NB4 (cell line): ENCODE measurements around the gene ZMYND8.
"Not testable (repeated sequence)": the region's sequence is repeated elsewhere in the genome, so short reads cannot be mapped to it uniquely, and the experiment has no call there.

Experiments
- DNase-seq: peaks from one replicate; pipeline ENCODE4 v3.0.0; 2010; ENCODE audit warnings: low read depth
- H3K4me3 ChIP-seq: one replicate; pipeline ENCODE4 v1.5.1; 2011; ENCODE audit warnings: mild to moderate bottlenecking, low read depth, low read length, moderate library complexity
- MYC ChIP-seq: IDR thresholded peaks from 2 replicates; pipeline ENCODE4 v1.6.1; 2011; ENCODE audit warnings: low read depth, low read length
- POLR2A ChIP-seq: IDR thresholded peaks from 2 replicates; pipeline ENCODE4 v1.6.1; 2011; ENCODE audit warnings: mild to moderate bottlenecking; ENCODE audit not compliant: insufficient read length; ENCODE audit errors: extremely low read depth
- TF ChIP-seq, protein P1 (sequence below): IDR thresholded peaks from one replicate; pipeline ENCODE4 v1.5.1; 2012; ENCODE audit warnings: low read depth, low read length
- TF ChIP-seq, protein P2 (sequence below): IDR thresholded peaks from 2 replicates; pipeline ENCODE4 v1.6.1; 2011; ENCODE audit warnings: low read depth, low read length

ZMYND8 gene

DNA sequence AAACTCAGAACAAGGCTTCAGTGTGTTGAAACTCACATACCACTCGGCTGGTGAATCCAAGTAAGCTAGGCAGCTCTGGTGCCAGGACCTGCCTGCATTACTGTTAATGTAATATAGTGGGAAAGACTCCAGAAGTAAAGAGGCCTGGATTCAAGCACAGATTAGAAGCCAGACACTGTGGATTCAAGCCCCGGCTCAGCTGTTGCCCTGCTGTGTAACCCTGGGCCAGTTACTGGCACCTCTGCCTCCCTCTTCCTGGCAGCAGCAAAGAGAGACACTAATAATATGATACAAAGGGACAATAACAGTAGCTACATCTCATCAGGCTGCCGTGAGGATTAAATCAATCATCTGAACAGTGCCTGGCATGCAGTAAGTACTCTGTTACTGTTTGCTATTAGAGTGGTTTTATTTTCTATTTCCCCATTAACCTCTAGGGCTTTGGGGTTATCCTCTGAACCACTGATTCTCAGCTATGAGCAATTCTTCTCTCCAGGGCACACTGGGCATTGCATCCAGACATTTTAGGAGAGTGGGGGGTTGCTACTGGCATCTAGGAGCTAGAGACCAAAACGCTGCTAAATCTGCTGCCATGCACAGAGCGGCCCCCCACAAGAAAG, 92.9 kb downstream of the ZMYND8 start:
- no peak for DNase-seq
- TF ChIP-seq POLR2A = no peak
- TF ChIP-seq MYC = no peak
- no peak overlapping the region for H3K4me3 ChIP-seq

DNA sequence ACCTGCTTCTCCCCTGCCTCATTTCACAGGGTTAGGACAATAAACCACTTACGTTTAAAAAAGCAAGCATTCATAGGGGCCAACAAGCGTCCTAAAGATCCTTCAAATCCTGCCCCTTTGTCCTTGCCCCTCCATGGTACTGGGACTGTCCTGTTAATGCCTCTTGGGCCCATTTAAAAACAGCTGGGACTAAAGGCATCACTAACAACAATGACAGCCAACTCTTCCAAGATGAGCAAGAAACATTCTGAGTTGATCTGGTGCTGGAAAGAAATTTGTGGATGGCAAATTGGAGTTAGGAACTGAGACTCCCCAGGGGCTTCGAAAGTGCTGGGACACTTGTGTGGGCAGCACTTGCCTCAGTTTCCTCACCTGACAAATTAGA, 93.4 kb downstream of the ZMYND8 start:
- no peak overlapping the region for H3K4me3 ChIP-seq
- TF ChIP-seq, protein P1, sequence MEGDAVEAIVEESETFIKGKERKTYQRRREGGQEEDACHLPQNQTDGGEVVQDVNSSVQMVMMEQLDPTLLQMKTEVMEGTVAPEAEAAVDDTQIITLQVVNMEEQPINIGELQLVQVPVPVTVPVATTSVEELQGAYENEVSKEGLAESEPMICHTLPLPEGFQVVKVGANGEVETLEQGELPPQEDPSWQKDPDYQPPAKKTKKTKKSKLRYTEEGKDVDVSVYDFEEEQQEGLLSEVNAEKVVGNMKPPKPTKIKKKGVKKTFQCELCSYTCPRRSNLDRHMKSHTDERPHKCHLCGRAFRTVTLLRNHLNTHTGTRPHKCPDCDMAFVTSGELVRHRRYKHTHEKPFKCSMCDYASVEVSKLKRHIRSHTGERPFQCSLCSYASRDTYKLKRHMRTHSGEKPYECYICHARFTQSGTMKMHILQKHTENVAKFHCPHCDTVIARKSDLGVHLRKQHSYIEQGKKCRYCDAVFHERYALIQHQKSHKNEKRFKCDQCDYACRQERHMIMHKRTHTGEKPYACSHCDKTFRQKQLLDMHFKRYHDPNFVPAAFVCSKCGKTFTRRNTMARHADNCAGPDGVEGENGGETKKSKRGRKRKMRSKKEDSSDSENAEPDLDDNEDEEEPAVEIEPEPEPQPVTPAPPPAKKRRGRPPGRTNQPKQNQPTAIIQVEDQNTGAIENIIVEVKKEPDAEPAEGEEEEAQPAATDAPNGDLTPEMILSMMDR = no peak
- no peak for DNase-seq

DNA sequence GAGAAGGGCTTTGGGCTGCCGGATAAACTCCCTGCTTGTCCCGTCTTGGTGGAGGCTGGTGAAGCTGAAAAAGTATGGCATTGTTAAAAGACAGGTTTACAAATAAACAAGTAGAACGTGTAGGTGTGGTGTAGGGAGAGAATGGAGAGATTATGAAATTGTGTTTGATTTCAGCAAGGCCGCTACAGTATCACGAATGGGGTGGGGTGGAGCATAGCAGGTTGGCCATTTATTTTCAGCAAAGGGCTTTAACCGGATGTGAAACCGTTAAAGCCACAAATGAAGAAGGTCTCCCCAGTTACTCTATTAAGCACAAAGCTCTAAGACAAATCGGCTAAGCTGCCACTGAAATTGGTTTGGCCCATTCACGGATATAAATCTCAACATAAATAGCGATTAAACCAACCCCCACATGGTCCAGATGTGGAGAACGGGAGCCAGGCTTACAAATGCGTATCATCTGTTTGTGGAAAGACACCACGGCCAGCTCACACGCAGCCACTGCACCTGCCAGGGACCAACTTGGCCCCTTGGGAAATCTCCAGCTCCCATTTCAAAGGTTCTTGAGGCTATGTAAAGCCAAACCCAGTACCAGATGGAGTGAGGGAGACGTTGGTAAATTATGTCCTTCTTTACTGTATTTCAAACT, 94.0 kb downstream of the ZMYND8 start:
- TF ChIP-seq, protein P2, sequence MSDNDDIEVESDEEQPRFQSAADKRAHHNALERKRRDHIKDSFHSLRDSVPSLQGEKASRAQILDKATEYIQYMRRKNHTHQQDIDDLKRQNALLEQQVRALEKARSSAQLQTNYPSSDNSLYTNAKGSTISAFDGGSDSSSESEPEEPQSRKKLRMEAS = no peak
- TF ChIP-seq MYC = no peak
- no peak for TF ChIP-seq POLR2A
- TF ChIP-seq, protein P1 = no peak
- no peak for DNase-seq
- no peak overlapping the region for H3K4me3 ChIP-seq

DNA sequence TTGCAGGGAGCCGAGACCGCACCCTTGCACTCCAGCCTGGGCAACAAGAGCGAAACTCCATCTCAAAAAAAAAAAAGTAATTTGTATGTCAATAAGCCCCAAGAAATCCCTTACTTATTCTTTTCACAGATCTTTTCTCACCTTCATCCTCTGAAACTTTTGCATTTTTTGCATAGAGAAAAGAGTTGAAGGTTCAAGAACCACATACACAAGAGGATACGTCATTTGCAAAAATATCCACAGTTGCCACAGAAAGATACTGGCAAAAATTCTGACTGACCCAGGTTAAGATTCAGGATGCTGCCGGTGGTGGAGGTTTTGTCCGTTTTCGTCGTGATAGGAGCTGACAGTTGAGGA, 94.5 kb downstream of the ZMYND8 start:
- DNase-seq = no peak
- no peak for TF ChIP-seq POLR2A
- no peak for TF ChIP-seq MYC
- TF ChIP-seq, protein P2 = no peak
- TF ChIP-seq, protein P1 = no peak
- H3K4me3 ChIP-seq = no peak overlapping the region

DNA sequence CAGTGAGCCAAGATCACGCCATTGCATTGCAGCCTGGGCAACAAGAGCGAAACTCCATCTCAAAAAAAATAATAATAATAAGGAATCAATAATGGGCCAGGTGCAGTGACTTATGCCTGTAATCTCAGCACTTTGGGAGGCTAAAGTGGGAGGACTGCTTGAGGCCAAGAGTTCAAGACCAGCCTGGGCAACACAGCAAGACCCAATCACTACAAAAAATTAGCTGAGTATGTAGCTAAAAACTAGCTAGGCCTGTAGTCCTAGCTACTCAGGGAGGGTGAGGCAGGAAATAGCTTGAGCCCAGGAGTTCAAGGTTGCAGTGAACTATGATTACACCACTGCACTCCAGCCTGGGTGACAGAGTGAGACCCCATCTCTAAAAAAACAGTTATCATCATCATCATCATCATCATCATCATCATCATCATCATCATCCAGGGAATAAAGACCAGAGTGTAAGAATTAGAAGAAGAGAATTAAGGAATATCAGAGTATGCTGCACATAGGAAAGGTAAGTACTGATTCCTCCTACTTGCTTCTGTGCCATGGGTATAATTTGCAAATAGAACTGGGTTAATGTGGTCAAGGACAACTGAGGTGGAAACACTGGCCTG, 95.2 kb downstream of the ZMYND8 start:
- not testable (repeated sequence) for H3K4me3 ChIP-seq, DNase-seq

DNA sequence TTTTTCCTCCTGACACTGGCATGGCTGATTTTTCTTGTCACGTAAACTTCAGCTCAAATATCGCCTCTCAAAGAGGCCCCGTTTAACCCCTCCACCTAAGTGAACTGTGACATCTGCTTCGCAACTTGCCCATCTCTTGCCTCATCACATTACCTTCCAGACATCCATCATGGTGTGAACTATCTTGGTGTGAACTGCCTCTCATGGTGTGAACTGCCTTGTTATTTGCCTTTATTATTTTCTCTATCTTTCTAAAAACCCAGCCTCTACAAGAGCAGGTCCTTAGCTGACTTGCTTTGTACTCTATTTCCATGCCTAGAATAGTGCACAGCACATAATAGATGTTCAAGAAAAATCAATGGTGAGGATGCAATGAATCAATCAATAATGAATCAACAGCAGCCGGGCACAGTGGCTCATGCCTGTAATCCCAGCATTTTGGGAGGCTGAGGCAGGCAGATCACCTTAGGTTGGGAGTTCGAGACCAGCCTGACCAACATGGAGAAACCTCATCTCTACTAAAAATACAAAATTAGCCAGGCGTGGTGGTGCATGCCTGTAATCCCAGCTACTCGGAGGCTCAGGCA, 95.9 kb downstream of the ZMYND8 start:
- DNase-seq, H3K4me3 ChIP-seq: not testable (repeated sequence)

DNA sequence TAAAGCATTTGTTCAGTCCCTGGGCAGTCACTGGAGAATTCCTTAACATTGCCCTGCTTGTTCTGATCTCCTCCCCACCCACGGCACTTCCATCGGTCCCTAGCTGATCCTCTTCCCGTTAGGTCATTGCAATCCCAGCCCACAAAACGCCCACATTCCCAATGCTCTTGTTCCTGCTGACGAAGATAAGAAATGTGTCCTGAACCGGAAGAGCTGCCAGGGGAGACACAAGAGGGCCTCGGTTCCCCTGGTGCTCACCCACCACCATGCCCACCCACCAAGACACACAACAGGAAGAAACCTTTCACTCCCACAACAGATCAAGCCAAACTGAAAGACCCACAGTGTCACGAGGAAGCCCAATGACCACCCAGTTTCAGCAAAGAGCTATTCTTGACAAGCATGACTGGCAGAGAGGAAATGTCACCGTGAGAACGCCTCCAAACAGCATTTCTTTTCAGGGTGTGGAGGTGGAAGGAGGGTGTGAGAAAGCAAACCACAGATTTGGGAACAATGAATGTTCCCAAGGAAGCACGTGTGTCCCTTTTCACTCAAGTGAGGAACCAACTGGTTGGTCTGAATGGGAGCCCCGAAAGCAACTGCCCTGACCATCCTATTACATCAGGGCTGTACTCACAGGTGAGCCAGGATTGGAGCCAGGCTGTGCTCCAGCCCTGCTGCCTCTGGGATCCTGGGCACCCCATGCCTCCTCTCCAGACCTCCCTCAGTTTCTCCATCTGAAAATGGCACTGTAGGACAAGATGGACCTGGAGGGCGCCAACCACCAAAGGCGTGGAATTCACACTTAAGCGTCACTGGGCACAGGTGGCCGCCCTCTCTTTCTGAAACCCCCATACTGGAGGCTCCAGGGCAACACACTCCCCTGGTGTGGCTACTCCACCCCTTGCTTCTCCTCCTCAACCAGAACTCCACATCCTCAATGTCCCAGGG, 97.5 kb downstream of the ZMYND8 start:
- no peak for DNase-seq
- TF ChIP-seq, protein P2 = no peak
- TF ChIP-seq POLR2A = no peak
- no peak for TF ChIP-seq MYC
- TF ChIP-seq, protein P1 = no peak

More for the DNA sequence above, 97.5 kb downstream of the ZMYND8 start:
- H3K4me3 ChIP-seq = no peak overlapping the region
